Natural killer cell (primary cell): Measurements from ENCODE around the gene ZDHHC21. TPM values are rescaled to one million over a fixed set of nuclear protein-coding genes. Genes with fewer than 3 reads are reported as not detected.

Experiments used
- ATAC-seq, 3 donors: fragments of 150-1000 bp in 2 of 3; fragments of 200-7000 bp in 1 of 3; cut with Tn5 transposase; 1 replicate in 1 of 3; 2 replicates in 2 of 3; pipeline ENCODE4 v1.10.0; 2021; ENCODE audit warnings: mild to moderate bottlenecking in 2 of 3, moderate library complexity in 2 of 3
- DNase-seq, 2 donors: peaks; one replicate each; pipeline versions ENCODE4 v3.0.0 to v3.0.0-alpha.2; 2013 to 2021; ENCODE audit warnings: mixed read lengths in 1 of 2
- H3K27ac ChIP-seq: one replicate; pipeline ENCODE4 v1.5.1; 2013; ENCODE audit warnings: mild to moderate bottlenecking, low read length
- H3K27me3 ChIP-seq: one replicate; pipeline ENCODE4 v1.6.1; 2013; ENCODE audit warnings: low read length; ENCODE audit not compliant: control insufficient read depth, insufficient read depth
- H3K36me3 ChIP-seq: one replicate; pipeline ENCODE4 v1.6.1; 2013; ENCODE audit warnings: low read length; ENCODE audit not compliant: control insufficient read depth, insufficient read depth
- H3K4me1 ChIP-seq: one replicate; pipeline ENCODE4 v1.6.1; 2013; ENCODE audit warnings: low read length; ENCODE audit not compliant: control insufficient read depth, insufficient read depth
- H3K4me3 ChIP-seq: one replicate; pipeline ENCODE4 v1.5.1; 2013; ENCODE audit warnings: low read length
- H3K9me3 ChIP-seq: one replicate; pipeline ENCODE4 v1.6.1; 2013; ENCODE audit warnings: low read length; ENCODE audit not compliant: control insufficient read depth, insufficient read depth
- H3K27ac Mint-ChIP-seq, 2 donors: one replicate each; pipeline ENCODE4 v1.8.0; 2022; ENCODE audit warnings: mild to moderate bottlenecking in 2 of 2, mixed read lengths in 2 of 2, moderate library complexity in 1 of 2
- H3K27me3 Mint-ChIP-seq, 2 donors: one replicate each; pipeline ENCODE4 v1.8.0; 2022; ENCODE audit warnings: low read depth in 2 of 2, mixed read lengths in 2 of 2
- H3K36me3 Mint-ChIP-seq: one replicate; pipeline ENCODE4 v1.8.0; 2022; ENCODE audit warnings: mixed read lengths
- H3K4me1 Mint-ChIP-seq, 2 donors: one replicate each; pipeline ENCODE4 v1.8.0; 2022; ENCODE audit warnings: mixed read lengths in 2 of 2
- H3K4me3 Mint-ChIP-seq: one replicate; pipeline ENCODE4 v1.8.0; 2022; ENCODE audit warnings: mild to moderate bottlenecking, moderate library complexity, mixed read lengths
- H3K9me3 Mint-ChIP-seq, 2 donors: one replicate each; pipeline ENCODE4 v1.8.0; 2022; ENCODE audit warnings: mixed read lengths in 2 of 2
- WGBS: methylation state at CpG from one replicate; pipeline ENCODE4 v1.1.7; 2013; ENCODE audit warnings: missing lambda C conversion rate; ENCODE audit not compliant: insufficient coverage; 5-methylcytosine and 5-hydroxymethylcytosine counted together
- intact Hi-C: fragments of 100-400 bp; cut with micrococcal nuclease; formaldehyde crosslinking; loops from one replicate; pipeline ENCODE4 v1.14.2; 2022
- total RNA-seq, 4 donors: library from RNA; stranded (reverse); fragments of 120-200 nt in 1 of 4; gene quantifications; one replicate each; pipeline versions ENCODE4 v1.2.3 to v1.2.4, GENCODE V29; 2013 to 2022
- TF ChIP-seq, protein P1 (sequence below): fragments of 200-600 bp; IDR thresholded peaks from one replicate; pipeline ENCODE4 v1.8.0; 2022; ENCODE audit warnings: antibody characterized with exemption

The ZDHHC21 gene, protein sequence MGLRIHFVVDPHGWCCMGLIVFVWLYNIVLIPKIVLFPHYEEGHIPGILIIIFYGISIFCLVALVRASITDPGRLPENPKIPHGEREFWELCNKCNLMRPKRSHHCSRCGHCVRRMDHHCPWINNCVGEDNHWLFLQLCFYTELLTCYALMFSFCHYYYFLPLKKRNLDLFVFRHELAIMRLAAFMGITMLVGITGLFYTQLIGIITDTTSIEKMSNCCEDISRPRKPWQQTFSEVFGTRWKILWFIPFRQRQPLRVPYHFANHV
- 10 to 100 TPM in 2 of 3 donors, 1 to 10 TPM in 1; 9.2 to 17.8 (median 12.9) TPM for total RNA-seq
- 33.1 TPM for total RNA-seq (2013)

DNA sequence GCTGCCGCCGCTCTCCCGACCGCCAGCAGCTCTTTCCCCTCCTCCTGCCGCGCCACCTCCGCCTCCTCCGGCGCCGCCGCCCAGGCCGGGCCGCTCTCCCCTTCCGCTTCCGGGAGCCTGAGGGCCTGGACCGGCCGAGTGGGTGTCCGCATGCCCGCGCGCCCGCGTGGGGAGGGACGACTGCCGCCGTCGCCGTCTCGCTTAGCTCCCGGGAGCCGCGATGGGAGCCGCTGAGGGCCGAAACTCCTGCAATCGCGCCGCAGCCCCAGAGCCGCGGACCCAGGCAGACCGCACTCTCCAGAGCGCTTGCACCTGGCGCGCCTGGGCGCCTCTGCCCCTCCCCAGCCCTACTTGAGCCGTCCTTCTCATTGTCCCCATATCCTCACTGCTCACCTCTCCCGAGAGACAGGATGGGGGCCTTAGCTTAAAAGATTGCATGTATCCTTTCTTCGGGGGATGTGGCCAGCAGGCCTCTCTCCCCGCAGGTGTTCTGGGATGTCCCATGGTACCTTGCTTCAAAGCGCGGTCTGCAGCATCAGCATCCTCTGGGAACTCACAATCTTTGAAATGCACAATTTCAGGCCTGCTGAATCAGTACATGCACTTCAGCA, at the start of gene ZDHHC21:
Gene ZDHHC21 (minus strand): TSS at position 182 of the 611 bp plus-strand sequence. CDS start 19,092 bp downstream, outside the sequence.
- ATAC-seq = peak; percentile 87 to 92 (median 92)
- WGBS = 3% methylated on average over 50 of the region's 50 CpGs
- DNase-seq = peak; percentile 52 to 62
- Histone ChIP-seq H3K4me3 (peak within 1 kb of the TSS; percentile 54), H3K27ac (peak within 1 kb of the TSS; percentile 41), H3K27me3 (no peaks in the 10 kb centered on the region), H3K9me3 (no peaks in the 10 kb centered on the region), H3K4me1 (peaks cover 10% of the 10 kb centered on the region), H3K36me3 (peaks cover 3% of the 10 kb centered on the region)
- Mint-ChIP-seq H3K9me3 (no peaks in the 10 kb centered on the region), H3K4me1 (peaks cover 41 to 52% of the 10 kb centered on the region in 2 donors), H3K36me3 (no peaks in the 10 kb centered on the region), H3K4me3 (peak within 1 kb of the TSS; percentile 94), H3K27me3 (peaks cover 6% of the 10 kb centered on the region in 2 donors), H3K27ac (peak within 1 kb of the TSS; percentile 69 to 89)
- intact Hi-C loops = loop anchor here (10.0 kb wide), 2 partner anchors 59 to 61 kb away; no protein-coding TSS in a partner anchor
- TF ChIP-seq, protein P1, sequence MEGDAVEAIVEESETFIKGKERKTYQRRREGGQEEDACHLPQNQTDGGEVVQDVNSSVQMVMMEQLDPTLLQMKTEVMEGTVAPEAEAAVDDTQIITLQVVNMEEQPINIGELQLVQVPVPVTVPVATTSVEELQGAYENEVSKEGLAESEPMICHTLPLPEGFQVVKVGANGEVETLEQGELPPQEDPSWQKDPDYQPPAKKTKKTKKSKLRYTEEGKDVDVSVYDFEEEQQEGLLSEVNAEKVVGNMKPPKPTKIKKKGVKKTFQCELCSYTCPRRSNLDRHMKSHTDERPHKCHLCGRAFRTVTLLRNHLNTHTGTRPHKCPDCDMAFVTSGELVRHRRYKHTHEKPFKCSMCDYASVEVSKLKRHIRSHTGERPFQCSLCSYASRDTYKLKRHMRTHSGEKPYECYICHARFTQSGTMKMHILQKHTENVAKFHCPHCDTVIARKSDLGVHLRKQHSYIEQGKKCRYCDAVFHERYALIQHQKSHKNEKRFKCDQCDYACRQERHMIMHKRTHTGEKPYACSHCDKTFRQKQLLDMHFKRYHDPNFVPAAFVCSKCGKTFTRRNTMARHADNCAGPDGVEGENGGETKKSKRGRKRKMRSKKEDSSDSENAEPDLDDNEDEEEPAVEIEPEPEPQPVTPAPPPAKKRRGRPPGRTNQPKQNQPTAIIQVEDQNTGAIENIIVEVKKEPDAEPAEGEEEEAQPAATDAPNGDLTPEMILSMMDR = no peak

DNA sequence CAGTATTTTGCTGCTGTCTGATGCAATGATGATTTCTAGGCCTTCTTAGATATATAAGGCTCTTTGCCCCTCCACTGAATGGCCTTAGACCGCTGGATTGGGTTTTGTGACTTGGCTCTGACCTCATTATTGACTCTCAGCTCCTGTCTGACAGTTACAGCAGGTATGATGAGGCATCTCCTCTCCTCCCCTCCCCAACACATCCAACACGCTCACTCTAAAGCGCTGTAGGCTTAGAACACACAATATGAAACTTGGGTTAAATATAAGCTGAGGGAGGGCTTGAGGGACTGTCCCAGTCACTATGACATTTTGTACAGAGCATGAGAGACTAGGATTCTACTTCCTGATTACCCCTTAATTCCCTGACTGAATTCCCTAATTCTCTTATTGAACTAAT, 48.1 kb upstream of the ZDHHC21 start:
- Mint-ChIP-seq H3K9me3 (no peaks in the 10 kb centered on the region), H3K27me3 (peaks cover 3 to 22% of the 10 kb centered on the region in 2 donors), H3K4me1 (no peaks in the 10 kb centered on the region), H3K27ac (no peak overlapping the region), H3K36me3 (no peaks in the 10 kb centered on the region), H3K4me3 (no peak overlapping the region)
- Histone ChIP-seq H3K4me1 (no peaks in the 10 kb centered on the region), H3K27ac (no peak overlapping the region), H3K27me3 (peaks cover 2% of the 10 kb centered on the region), H3K9me3 (no peaks in the 10 kb centered on the region), H3K36me3 (no peaks in the 10 kb centered on the region), H3K4me3 (no peak overlapping the region)
- WGBS = 92% methylated on average over 2 of the region's 3 CpGs
- intact Hi-C loops = no loop called here
- ATAC-seq (no peak), DNase-seq (no peak)
- TF ChIP-seq, protein P1 = no peak

DNA sequence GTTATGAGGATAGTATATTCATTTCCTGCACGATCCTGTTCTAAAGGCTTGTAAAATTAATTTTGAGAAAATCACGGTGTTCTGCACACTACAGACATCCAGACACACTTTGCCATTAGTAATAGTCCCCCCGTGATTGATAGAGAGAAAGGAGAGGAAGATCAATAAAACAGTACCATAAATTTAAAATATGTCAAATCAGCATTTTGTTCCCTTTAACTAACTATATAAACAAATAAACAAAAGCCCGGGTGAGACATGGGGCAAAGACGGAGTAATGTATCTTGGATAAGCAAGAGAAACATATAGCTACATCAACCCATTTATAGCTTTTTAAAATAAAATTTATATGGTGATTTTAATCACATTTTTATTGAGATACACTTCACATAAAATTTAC, 39.9 kb upstream of the ZDHHC21 start:
- no peak overlapping the region for H3K27ac Mint-ChIP-seq
- WGBS = 63% methylated on average over 1 of the region's 5 CpGs

More for the DNA sequence above, 39.9 kb upstream of the ZDHHC21 start:
- H3K27me3 Mint-ChIP-seq = peaks cover 3 to 25% of the 10 kb centered on the region in 2 donors
- H3K27me3 ChIP-seq = no peaks in the 10 kb centered on the region
- H3K4me1 Mint-ChIP-seq = no peaks in the 10 kb centered on the region
- intact Hi-C loops = no loop called here
- no peak overlapping the region for H3K27ac ChIP-seq
- no peaks in the 10 kb centered on the region for H3K36me3 Mint-ChIP-seq
- H3K4me1 ChIP-seq = no peaks in the 10 kb centered on the region
- no peaks in the 10 kb centered on the region for H3K9me3 Mint-ChIP-seq
- ATAC-seq = no peak
- DNase-seq = no peak
- no peaks in the 10 kb centered on the region for H3K9me3 ChIP-seq
- no peak overlapping the region for H3K4me3 ChIP-seq
- TF ChIP-seq, protein P1 = no peak
- H3K36me3 ChIP-seq = no peaks in the 10 kb centered on the region
- H3K4me3 Mint-ChIP-seq = no peak overlapping the region
